Thyroid gland (tissue), 4 donors: Measurements from ENCODE around the gene TMEM139.
A peak's percentile ranks its signal among the peaks of the same experiment; 100 is the strongest.

ENCODE experiments used
- POLR2A ChIP-seq, 2 donors: fragments of 450-650 bp; IDR thresholded peaks; one replicate each; pipeline ENCODE4 v1.6.1; 2017; ENCODE audit warnings: antibody characterized with exemption in 2 of 2, mild to moderate bottlenecking in 2 of 2, moderate library complexity in 1 of 2
- TF ChIP-seq, protein P1 (sequence below), 6 experiments: fragments of 200-600 bp in 3 of 6; fragments of 450-650 bp in 3 of 6; sonication (generic) in 3 of 6; IDR thresholded peaks; one replicate each; pipeline ENCODE4 v1.5.1; 2016 to 2019; ENCODE audit warnings: antibody characterized with exemption in 6 of 6, mild to moderate bottlenecking in 2 of 6, inconsistent platforms in 1 of 6, moderate library complexity in 1 of 6

GRCh38 chr7:143258831-143259230 is 25.9 kb upstream of the TMEM139 start:
- TF ChIP-seq POLR2A (IDR thresholded peaks at IDR 0.05) = peak in 1 of 2 donors; percentile 27
- TF ChIP-seq, protein P1, sequence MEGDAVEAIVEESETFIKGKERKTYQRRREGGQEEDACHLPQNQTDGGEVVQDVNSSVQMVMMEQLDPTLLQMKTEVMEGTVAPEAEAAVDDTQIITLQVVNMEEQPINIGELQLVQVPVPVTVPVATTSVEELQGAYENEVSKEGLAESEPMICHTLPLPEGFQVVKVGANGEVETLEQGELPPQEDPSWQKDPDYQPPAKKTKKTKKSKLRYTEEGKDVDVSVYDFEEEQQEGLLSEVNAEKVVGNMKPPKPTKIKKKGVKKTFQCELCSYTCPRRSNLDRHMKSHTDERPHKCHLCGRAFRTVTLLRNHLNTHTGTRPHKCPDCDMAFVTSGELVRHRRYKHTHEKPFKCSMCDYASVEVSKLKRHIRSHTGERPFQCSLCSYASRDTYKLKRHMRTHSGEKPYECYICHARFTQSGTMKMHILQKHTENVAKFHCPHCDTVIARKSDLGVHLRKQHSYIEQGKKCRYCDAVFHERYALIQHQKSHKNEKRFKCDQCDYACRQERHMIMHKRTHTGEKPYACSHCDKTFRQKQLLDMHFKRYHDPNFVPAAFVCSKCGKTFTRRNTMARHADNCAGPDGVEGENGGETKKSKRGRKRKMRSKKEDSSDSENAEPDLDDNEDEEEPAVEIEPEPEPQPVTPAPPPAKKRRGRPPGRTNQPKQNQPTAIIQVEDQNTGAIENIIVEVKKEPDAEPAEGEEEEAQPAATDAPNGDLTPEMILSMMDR (IDR thresholded peaks at IDR 0.05) = no peak
